GM19025 (cell line): ENCODE data around the gene TRMT61A.
A peak's percentile ranks its signal among the peaks of the same experiment; 100 is the strongest.

Experiments used
- ATAC-seq: cut with Tn5 transposase; IDR thresholded peaks from one replicate; pipeline ENCODE4 v1.9.1; 2021; ENCODE audit warnings: mild to moderate bottlenecking, low read depth, moderate library complexity; ENCODE audit not compliant: unreplicated experiment

Gene TRMT61A

DNA sequence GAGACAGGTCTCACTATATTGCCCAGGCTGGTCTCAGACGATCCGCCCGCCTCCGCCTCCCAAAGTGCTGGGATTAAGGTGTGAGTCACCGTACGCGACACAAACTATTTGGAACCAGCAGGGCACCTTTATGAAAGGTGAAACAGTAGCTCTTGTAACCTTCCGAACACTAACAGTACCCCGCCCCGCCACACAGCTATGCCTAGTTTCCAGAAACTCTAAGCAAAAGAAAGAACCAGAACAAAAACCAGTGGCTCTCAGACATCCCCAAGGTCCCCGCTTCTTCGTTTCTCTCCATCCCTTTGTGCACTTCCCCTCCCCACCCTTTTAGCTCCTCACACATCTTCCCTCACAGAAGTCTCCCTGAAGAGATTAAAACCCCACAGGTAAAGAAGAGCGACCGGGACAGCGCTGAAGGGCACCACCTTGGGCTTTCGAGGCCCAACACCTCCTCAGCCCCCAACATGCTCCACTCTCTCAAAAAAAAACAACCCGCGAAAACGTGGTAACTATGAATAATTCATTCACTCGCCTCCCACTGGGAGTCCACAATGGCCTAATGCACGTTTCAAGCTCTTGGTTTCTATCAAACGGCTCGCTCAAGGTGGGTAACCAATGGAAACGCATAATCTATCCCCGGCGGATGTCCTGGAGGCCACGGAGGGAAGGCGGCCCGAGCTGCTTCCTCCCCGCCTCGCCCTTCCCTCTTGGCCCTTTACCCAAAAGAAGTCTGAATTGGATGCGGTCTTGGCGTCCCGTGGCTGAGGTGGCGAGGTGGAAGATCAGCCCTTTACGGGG is 32.6 kb downstream of the TRMT61A start:
- ATAC-seq = peak; percentile 5

GRCh38 chr14:103562179-103562428 is 33.1 kb downstream of the TRMT61A start:
- no peak for ATAC-seq

DNA sequence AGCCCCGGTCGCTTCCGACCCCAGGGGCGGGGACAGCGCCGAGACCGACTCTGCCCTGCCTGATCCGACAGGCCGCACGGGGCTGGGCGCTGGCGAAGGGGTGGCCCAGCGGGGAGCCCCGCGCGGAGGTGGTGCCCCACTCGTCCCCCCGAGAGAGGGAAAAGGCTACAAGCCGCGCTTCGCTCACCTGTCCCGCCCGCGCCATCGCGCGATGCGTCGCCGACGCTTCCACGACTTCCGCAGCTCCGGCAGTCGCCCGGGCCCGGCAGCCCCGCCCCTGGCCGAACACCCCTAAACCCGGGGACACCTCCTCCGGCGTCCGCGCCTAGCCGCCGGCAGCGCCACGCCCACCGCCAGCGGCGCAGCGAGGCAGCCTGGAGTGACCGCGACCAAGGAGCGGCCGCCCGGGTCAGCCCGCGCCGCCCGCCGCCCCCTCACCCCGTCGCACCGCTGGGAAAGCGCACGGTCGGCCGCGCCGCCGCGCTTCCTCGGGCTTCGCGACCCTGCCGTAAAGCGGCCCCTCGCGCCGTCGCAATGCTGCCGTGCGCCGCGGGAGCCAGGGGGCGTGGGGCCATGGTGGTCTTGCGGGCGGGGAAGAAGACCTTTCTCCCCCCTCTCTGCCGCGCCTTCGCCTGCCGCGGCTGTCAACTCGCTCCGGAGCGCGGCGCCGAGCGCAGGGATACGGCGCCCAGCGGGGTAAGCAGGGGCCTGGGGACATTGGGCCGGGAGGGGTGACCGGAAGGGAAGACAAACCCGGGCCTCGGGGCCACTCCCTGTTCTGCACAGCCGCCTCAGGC is 33.6 kb downstream of the TRMT61A start, which contains the start of the genes BAG5 and COA8:
TSS of gene BAG5 (minus strand) at position 229 of the 797 bp plus-strand sequence. CDS start 1,493 bp downstream, outside the sequence.
TSS of gene COA8 (plus strand) at position 532 of the 797 bp plus-strand sequence. CDS start at position 574, 42 bp downstream.
- ATAC-seq = peak; percentile 79

DNA sequence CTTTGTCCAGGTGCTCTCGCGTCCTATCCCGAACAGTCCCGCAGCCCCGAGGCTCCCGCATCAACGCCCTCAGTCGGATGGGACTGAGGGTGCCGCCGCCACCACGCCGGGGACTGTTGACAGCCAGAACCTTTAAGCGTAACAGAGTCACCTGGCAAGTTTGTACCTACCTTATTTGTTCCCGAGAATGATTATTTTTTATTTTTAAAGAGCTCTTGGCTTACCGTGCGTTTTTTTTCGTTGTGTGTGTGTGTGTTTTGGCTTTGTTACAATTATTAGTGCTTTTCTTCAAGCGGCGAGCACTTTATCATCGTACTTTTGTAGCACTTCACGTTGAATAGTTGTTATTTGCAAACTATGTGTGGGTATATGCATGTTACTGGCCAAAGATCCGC is 34.2 kb downstream of the TRMT61A start:
- no peak for ATAC-seq

GRCh38 chr14:103563844-103564505 is 35.0 kb downstream of the TRMT61A start:
- ATAC-seq = no peak

GRCh38 chr14:103568952-103569351 is 40.0 kb downstream of the TRMT61A start:
- ATAC-seq = no peak

- ATAC-seq = no peak
Observed at GRCh38 chr14:103569408-103569807, 40.4 kb downstream of the TRMT61A start.

- ATAC-seq = no peak
Observed at GRCh38 chr14:103574104-103574503, 45.1 kb downstream of the TRMT61A start.

GRCh38 chr14:103574707-103575285 is 45.8 kb downstream of the TRMT61A start:
- no peak for ATAC-seq

DNA sequence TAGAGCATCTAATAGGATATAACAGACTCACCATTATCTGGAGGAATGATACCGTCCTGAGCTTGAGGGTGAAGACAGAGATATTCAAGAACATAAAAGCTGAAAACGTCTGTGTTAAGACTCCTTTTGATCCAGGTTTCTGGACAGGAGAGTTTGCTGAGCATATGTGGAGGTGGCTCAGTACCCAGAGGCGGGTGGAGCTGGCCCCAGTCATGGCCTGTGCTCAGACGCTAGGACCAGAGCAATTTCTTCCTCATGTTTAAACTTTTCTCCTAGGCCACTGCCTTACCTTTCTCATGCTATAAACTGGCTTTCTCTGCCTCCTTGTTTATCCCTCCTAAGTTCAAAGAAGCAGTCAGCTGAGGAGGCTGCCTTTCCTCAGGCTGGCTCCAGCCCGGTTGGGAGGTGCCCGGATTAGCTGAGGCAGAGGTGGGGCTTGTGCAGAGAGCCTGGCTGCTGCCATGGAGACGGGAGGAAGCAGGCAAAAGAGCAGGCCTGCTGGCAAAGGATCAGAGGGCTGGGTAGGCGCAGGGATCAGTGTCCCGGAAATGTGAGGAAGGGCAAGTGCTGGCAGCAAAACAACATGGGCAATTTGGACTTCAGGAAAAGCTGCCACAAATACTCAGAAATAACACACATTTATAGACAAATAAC is 47.5 kb downstream of the TRMT61A start:
- no peak for ATAC-seq

GRCh38 chr14:103578401-103579075 is 49.5 kb downstream of the TRMT61A start:
- no peak for ATAC-seq

GRCh38 chr14:103581206-103581605 is 52.2 kb downstream of the TRMT61A start:
- ATAC-seq = no peak

DNA sequence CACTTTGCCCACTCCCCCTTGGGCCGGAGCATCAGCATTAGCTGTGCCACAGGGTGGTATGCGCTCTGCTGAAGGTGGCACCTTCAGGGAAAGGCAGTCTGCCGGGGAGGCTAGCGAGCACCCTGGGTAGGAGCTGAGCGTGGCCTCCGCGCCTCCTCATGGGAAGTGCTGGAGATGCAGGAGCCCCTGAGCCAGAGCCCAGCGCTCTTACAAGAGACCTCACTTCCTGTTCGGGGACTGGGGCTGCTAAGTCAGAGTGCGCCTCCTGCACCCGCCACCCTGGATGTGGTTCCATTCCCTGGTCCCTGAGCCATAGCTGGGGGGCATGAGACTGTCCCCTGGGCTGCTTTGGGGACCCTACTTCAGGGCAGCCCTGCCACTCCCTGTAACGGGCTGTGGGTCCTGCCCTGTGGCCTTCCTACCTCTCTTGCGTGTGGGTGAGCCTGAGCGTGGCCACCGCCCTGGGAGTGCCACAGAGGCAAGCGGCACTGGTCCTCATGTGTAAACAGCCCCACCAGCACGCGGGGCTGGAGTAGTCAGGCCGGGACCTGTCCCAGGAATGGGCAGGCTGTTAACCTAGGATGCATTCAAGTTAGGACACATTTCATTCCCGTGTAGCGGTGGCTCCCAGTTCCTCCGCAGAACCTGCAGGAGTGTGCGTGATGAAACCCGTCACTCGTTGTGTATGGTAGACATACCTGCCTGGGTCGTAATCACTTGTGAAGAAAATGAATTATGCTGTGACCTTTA is 53.1 kb downstream of the TRMT61A start:
- ATAC-seq = no peak

DNA sequence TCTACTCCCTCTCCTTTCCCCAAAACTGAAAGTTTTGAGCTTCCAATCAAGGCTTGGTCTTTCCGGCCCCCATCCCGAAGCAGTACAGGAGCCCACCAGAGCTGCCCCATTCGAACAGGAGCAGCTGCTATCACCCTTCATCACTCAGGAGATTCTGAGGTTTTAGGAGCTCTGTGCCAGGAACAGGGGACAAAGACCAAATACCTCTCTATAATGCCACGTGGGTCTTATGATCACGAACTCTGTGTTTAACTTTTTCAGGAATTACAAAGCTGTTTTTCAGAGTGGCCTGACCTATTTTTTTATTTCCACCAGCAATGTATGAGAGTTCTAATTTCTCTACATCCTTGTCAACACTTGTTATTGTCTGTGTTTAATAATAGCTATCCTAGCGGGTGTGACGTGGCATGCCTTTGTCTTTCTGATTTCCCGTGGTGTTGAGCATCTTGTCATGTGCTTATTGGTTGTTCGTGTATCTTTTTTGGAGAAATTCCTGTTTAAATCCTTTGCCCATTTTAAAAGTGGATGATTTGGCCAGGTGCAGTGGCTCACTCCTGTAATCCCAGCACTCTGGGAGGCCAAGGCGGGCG is 55.4 kb downstream of the TRMT61A start:
- ATAC-seq = no peak
